Ishikawa (cell line): ENCODE measurements around the gene HIVEP1.

ENCODE experiments used
- CEBPB ChIP-seq: IDR thresholded peaks from 2 replicates; pipeline ENCODE4 v1.6.1; 2012
- CREB1 ChIP-seq: IDR thresholded peaks from 2 replicates; pipeline ENCODE4 v1.6.1; 2012; ENCODE audit warnings: low read depth
- EGR1 ChIP-seq: IDR thresholded peaks from 2 replicates; pipeline ENCODE4 v1.6.1; 2012
- EP300 ChIP-seq: IDR thresholded peaks from 2 replicates; pipeline ENCODE4 v1.6.1; 2012; ENCODE audit warnings: borderline replicate concordance
- FOXM1 ChIP-seq: IDR thresholded peaks from 2 replicates; pipeline ENCODE4 v1.6.1; 2012; ENCODE audit warnings: low read depth, borderline replicate concordance
- NFIC ChIP-seq: IDR thresholded peaks from 2 replicates; pipeline ENCODE4 v1.6.1; 2012
- RAD21 ChIP-seq: IDR thresholded peaks from 2 replicates; pipeline ENCODE4 v1.6.1; 2012; ENCODE audit warnings: low read depth
- TAF1 ChIP-seq: IDR thresholded peaks from 2 replicates; pipeline ENCODE4 v1.6.1; 2012; ENCODE audit warnings: low read depth, mild to moderate bottlenecking
- TCF12 ChIP-seq: IDR thresholded peaks from 2 replicates; pipeline ENCODE4 v1.6.1; 2012; ENCODE audit warnings: low read depth
- TEAD4 ChIP-seq: IDR thresholded peaks from 2 replicates; pipeline ENCODE4 v1.6.1; 2012
- YY1 ChIP-seq: IDR thresholded peaks from 2 replicates; pipeline ENCODE4 v1.6.1; 2012; ENCODE audit warnings: low read depth
- ZBTB7A ChIP-seq: IDR thresholded peaks from 2 replicates; pipeline ENCODE4 v1.6.1; 2012; ENCODE audit warnings: low read depth
- TF ChIP-seq, protein P1 (sequence below): IDR thresholded peaks from 2 replicates; pipeline ENCODE4 v1.6.1; 2012
- TF ChIP-seq, protein P2 (sequence below): IDR thresholded peaks from 2 replicates; pipeline ENCODE4 v1.6.1; 2012; ENCODE audit warnings: low read depth, mild to moderate bottlenecking
- TF ChIP-seq, protein P3 (sequence below): IDR thresholded peaks from 2 replicates; pipeline ENCODE4 v1.6.1; 2012

The HIVEP1 gene

DNA sequence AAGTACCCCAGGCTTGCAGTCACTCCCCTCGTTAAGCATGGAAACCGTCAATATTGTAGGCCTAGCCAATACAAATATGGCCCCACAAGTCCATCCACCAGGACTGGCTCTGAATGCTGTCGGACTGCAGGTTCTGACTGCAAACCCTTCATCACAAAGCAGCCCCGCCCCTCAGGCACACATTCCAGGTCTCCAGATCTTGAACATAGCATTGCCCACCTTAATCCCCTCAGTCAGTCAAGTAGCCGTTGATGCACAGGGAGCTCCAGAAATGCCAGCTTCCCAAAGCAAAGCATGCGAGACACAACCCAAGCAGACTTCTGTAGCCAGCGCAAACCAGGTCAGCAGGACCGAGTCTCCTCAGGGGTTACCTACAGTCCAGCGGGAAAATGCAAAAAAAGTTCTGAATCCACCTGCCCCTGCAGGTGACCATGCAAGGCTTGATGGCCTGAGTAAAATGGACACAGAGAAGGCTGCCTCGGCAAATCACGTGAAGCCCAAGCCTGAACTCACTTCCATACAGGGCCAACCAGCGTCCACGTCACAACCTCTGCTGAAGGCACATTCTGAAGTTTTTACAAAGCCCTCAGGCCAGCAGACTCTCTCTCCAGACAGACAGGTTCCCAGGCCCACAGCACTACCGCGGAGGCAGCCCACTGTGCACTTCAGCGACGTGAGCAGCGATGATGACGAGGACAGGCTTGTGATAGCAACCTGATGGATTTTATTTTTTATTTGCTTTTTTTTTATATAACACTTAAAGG lies 151.8 kb downstream of the HIVEP1 start:
- TF ChIP-seq, protein P1, sequence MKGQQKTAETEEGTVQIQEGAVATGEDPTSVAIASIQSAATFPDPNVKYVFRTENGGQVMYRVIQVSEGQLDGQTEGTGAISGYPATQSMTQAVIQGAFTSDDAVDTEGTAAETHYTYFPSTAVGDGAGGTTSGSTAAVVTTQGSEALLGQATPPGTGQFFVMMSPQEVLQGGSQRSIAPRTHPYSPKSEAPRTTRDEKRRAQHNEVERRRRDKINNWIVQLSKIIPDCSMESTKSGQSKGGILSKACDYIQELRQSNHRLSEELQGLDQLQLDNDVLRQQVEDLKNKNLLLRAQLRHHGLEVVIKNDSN: no peak
- TF ChIP-seq EP300: no peak
- TF ChIP-seq FOXM1: no peak
- no peak for TF ChIP-seq TAF1
- no peak for TF ChIP-seq NFIC

DNA sequence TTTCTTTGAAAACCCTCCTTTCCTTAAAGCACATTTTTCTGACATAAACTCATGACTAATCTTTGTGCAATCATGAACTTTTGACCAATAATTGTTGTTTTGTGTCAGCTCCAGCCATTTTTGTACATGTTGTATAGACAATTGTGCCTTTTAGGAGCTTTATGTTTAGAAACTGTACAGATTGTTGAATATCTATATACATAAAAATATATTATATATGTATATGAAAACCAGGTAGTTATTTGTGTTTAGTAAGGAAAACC lies 152.3 kb downstream of the HIVEP1 start:
- TF ChIP-seq EGR1 (no peak), YY1 (no peak), ZBTB7A (no peak), NFIC (no peak), CEBPB (no peak), RAD21 (no peak), CREB1 (no peak), FOXM1 (no peak)
- TF ChIP-seq, protein P2, sequence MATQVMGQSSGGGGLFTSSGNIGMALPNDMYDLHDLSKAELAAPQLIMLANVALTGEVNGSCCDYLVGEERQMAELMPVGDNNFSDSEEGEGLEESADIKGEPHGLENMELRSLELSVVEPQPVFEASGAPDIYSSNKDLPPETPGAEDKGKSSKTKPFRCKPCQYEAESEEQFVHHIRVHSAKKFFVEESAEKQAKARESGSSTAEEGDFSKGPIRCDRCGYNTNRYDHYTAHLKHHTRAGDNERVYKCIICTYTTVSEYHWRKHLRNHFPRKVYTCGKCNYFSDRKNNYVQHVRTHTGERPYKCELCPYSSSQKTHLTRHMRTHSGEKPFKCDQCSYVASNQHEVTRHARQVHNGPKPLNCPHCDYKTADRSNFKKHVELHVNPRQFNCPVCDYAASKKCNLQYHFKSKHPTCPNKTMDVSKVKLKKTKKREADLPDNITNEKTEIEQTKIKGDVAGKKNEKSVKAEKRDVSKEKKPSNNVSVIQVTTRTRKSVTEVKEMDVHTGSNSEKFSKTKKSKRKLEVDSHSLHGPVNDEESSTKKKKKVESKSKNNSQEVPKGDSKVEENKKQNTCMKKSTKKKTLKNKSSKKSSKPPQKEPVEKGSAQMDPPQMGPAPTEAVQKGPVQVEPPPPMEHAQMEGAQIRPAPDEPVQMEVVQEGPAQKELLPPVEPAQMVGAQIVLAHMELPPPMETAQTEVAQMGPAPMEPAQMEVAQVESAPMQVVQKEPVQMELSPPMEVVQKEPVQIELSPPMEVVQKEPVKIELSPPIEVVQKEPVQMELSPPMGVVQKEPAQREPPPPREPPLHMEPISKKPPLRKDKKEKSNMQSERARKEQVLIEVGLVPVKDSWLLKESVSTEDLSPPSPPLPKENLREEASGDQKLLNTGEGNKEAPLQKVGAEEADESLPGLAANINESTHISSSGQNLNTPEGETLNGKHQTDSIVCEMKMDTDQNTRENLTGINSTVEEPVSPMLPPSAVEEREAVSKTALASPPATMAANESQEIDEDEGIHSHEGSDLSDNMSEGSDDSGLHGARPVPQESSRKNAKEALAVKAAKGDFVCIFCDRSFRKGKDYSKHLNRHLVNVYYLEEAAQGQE: no peak
- TF ChIP-seq, protein P1: no peak
- TF ChIP-seq, protein P3, sequence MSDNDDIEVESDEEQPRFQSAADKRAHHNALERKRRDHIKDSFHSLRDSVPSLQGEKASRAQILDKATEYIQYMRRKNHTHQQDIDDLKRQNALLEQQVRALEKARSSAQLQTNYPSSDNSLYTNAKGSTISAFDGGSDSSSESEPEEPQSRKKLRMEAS: no peak

DNA sequence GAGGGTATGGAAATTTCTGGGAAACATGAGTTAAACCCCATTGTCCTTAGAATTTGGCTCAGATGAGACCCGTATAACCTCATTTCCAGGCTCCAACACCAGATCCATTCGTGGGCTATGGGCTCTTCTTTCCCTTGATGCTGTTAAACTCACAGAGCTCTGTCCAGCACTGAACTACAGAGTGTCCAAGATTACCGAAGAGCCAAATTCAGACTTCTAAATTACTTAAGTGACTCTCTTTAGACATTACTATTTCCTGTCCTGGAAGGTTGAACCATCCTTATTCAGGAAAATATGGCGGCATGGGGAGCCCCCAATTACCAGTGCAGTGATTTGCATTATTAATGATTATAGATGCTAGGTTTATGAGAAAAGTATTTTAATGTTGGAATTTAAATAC lies 153.2 kb downstream of the HIVEP1 start:
- no peak for TF ChIP-seq YY1
- TF ChIP-seq, protein P2: peak; percentile 56

DNA sequence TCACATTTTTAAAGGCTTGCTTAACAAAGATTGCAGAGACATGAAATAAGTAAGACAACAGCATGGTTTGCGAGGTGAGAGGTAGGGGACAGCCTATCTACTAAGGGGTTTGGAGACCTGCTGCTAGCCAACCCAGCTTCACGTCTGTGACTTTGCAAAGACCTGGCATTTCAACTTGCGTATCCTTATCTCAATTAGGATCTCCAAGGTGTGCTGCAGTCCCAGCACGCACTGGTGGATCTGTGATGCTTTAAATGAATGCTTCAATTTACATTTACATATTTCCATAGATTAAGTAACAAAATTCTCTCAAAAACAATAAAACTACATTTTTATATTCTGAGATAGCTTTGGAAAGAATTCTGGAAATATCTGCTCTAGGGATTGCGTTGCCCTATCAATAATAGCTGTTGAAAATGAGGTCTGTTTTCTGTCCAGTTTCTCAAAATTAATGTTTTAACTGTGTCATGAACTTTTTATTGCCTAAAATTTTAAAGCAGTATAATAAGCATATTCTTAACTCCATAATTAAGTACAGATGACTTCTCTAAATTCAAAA lies 153.7 kb downstream of the HIVEP1 start:
- TF ChIP-seq, protein P3: no peak
- TF ChIP-seq EP300 (no peak), NFIC (no peak), YY1 (no peak), ZBTB7A (no peak), TEAD4 (no peak), CEBPB (no peak)

DNA sequence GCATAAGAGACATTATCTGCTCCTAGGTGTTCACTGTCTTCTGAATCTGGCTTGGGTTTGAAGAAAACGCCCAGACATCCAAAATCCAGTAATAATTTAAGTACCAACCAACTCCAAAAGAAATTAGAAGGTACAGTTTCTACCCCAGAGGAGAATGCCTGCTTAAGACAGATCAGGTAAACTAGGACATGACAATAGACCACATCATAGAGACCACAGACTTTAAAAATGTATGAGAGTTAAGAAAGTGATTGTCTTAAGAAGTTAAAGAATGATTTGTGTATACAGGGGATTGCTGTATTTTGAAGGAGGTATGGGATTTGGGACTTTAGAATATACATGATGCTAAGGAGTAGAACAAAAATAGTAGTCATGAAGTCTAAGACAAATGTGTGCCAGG lies 157.3 kb downstream of the HIVEP1 start:
- TF ChIP-seq, protein P1: no peak
- TF ChIP-seq EP300 (no peak), EGR1 (no peak), NFIC (no peak), RAD21 (no peak), CREB1 (no peak), ZBTB7A (no peak), YY1 (no peak), CEBPB (no peak), FOXM1 (no peak), TEAD4 (no peak), TCF12 (no peak), TAF1 (no peak)
- TF ChIP-seq, protein P2: no peak
- TF ChIP-seq, protein P3: no peak
